Kidney (tissue), 14 donors: Measurements from ENCODE around the gene INO80B. TPM values are rescaled to one million over a fixed set of nuclear protein-coding genes. Genes with fewer than 3 reads are reported as not detected.
"Not testable (repeated sequence)": the region's sequence is repeated elsewhere in the genome, so short reads cannot be mapped to it uniquely, and the experiment has no call there.

Source experiments
- DNase-seq, 5 donors: peaks; one replicate each; pipeline ENCODE4 v3.0.0-alpha.2; 2013 to 2020
- FAIRE-seq: peaks from 2 replicates; lab custom pipeline; 2012; peaks lifted over from hg19 to GRCh38; lab: Jason Lieb, UNC
- H3K27ac ChIP-seq, 2 donors: one replicate each; pipeline ENCODE4 v1.7.0; 2013; ENCODE audit warnings: low read depth in 2 of 2, low read length in 2 of 2, inconsistent platforms in 1 of 2
- H3K27me3 ChIP-seq: one replicate; pipeline ENCODE4 v1.7.1; 2013; ENCODE audit warnings: low read length, inconsistent platforms; ENCODE audit not compliant: control insufficient read depth, insufficient read depth
- H3K36me3 ChIP-seq, 3 donors: one replicate each; pipeline versions ENCODE4 v1.7.0 to v1.7.1; 2013; ENCODE audit warnings: low read length in 3 of 3, control low read depth in 1 of 3, inconsistent platforms in 1 of 3; ENCODE audit not compliant: insufficient read depth in 3 of 3, control insufficient read depth in 2 of 3
- H3K4me1 ChIP-seq, 3 donors: one replicate each; pipeline versions ENCODE4 v1.7.0 to v1.7.1; 2013; ENCODE audit warnings: low read length in 3 of 3, inconsistent platforms in 1 of 3, low read depth in 1 of 3; ENCODE audit not compliant: control insufficient read depth in 2 of 3, insufficient read depth in 2 of 3
- H3K4me3 ChIP-seq, 3 donors: one replicate each; pipeline versions ENCODE4 v1.7.0 to v1.8.1; 2013; ENCODE audit warnings: low read length in 3 of 3, control low read depth in 1 of 3, inconsistent platforms in 1 of 3
- H3K9ac ChIP-seq, 3 donors: one replicate each; pipeline versions ENCODE4 v1.7.0 to v1.7.1; 2013; ENCODE audit warnings: low read length in 3 of 3, control low read depth in 1 of 3, inconsistent platforms in 1 of 3
- H3K9me3 ChIP-seq, 3 donors: one replicate each; pipeline versions ENCODE4 v1.7.0 to v1.7.1; 2013; ENCODE audit warnings: low read length in 3 of 3, control low read depth in 1 of 3, inconsistent platforms in 1 of 3; ENCODE audit not compliant: control insufficient read depth in 2 of 3, insufficient read depth in 1 of 3
- CTCF ChIP-seq: IDR thresholded peaks from 3 replicates; pipeline ENCODE4 v1.5.1; 2012; ENCODE audit warnings: mild to moderate bottlenecking, moderate library complexity, borderline replicate concordance; ENCODE audit not compliant: insufficient read depth; ENCODE audit errors: extremely low read depth
- intact Hi-C: fragments of 100-400 bp; cut with DNase I; formaldehyde crosslinking; loops from one replicate; pipeline ENCODE4 v1.11.1; 2022
- polyA plus RNA-seq: library from polyadenylated mRNA; stranded (reverse); fragments of 350-450 nt; fragmentation: Illumina TruSeq; extraction: RNeasy Lipid Tissue Mini Kit (QIAGEN cat#74804); gene quantifications from one replicate; pipeline ENCODE4 v1.2.3, GENCODE V29; 2014; ENCODE audit warnings: low read depth, low replicate concordance; ENCODE audit not compliant: insufficient read depth
- total RNA-seq: library from RNA; stranded (reverse); fragmentation: NEBNext Ultra II Directional; extraction: Animal tissue kit (Norgen Biotek cat#: 25700); gene quantifications from one replicate; pipeline ENCODE4 v1.2.1, GENCODE V29; 2021
- donor health status: control.
- donor health status: control.
- donor health status: control.
- donor health status: control.
- donor health status: control.
- donor health status: DM: yes; HTN: yes; CAD: no.
- donor health status: Normal renal cell carcinoma (clear cell type).

INO80B gene
- total and polyA plus RNA-seq, 2 donors from 2014 or later: 37.0 to 44.2 TPM

DNA sequence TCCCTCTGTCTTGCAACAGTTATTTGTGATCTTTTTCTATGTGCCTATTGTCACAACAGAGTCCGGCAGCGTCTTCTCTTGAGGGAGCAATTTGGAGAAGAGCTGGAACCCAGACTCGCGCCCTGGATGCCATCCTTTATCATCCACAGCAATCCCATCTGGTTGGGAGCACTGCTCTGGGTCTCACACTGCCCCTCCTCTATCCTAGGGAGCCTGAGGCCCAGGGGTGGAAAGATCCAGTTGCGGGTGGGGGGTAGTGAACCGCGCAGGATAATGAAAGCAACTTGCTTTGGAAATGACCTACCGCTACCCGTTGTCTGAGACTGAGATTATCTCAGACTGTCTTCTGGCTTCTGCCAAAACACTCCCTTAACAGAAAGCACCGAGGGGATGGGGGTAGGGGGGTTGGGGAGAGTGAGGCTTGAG lies 4.1 kb downstream of the INO80B start:
- Histone ChIP-seq H3K4me3 (peak overlapping the region; percentile 79 to 97 (median 97)), H3K9me3 (no peaks in the 10 kb centered on the region), H3K4me1 (peaks cover 0 to 26% (median 12%) of the 10 kb centered on the region in 3 donors), H3K36me3 (peaks cover 0 to 3% (median 0%) of the 10 kb centered on the region in 3 donors), H3K27me3 (no peaks in the 10 kb centered on the region), H3K27ac (no peak overlapping the region), H3K9ac (peak overlapping the region; percentile 56 to 94 (median 71))
- intact Hi-C loops: no loop called here
- DNase-seq (peak in 2 of 5 donors; percentile 53 to 69), FAIRE-seq (no peak)
- no peak for TF ChIP-seq CTCF

- H3K27ac ChIP-seq, H3K9ac ChIP-seq, H3K36me3 ChIP-seq, FAIRE-seq, intact Hi-C loops, H3K9me3 ChIP-seq, H3K27me3 ChIP-seq: not testable (repeated sequence)
- Histone ChIP-seq H3K4me1 (peaks cover 0 to 32% (median 16%) of the 10 kb centered on the region in 3 donors), H3K4me3 (peak overlapping the region in 1 of 3 donors; percentile 97)
- DNase-seq: peak in 2 of 5 donors; percentile 46 to 57
Measured at GRCh38 chr2:74459503-74460118, 4.7 kb downstream of the INO80B start.

- H3K27ac ChIP-seq, FAIRE-seq, H3K27me3 ChIP-seq, H3K9me3 ChIP-seq, H3K36me3 ChIP-seq, H3K9ac ChIP-seq, H3K4me3 ChIP-seq, intact Hi-C loops: not testable (repeated sequence)
- H3K4me1 ChIP-seq: peaks cover 0 to 32% (median 16%) of the 10 kb centered on the region in 3 donors
- DNase-seq: peak in 2 of 5 donors; percentile 49 to 58
Measured at GRCh38 chr2:74460187-74460586, 5.3 kb downstream of the INO80B start.

GRCh38 chr2:74461187-74462053 lies 6.5 kb downstream of the INO80B start:
- Histone ChIP-seq H3K4me3 (no peak overlapping the region), H3K27ac (no peak overlapping the region), H3K9ac (no peak overlapping the region), H3K36me3 (peaks cover 0 to 3% (median 0%) of the 10 kb centered on the region in 3 donors), H3K27me3 (no peaks in the 10 kb centered on the region), H3K4me1 (peaks cover 0 to 21% (median 13%) of the 10 kb centered on the region in 3 donors), H3K9me3 (no peaks in the 10 kb centered on the region)
- intact Hi-C loops: no loop called here
- DNase-seq (peak in 1 of 5 donors; percentile 52), FAIRE-seq (no peak)
- peak; percentile 11 for TF ChIP-seq CTCF
